GM19035 (cell line): ENCODE measurements around the gene PCMT1.
"Not testable (repeated sequence)": the region's sequence is repeated elsewhere in the genome, so short reads cannot be mapped to it uniquely, and the experiment has no call there.

Experiments
- ATAC-seq: cut with Tn5 transposase; IDR thresholded peaks from one replicate; pipeline ENCODE4 v1.9.1; 2021; ENCODE audit not compliant: unreplicated experiment

The PCMT1 gene

GRCh38 chr6:149813351-149813750 is 63.8 kb downstream of the PCMT1 start:
- no peak for ATAC-seq

DNA sequence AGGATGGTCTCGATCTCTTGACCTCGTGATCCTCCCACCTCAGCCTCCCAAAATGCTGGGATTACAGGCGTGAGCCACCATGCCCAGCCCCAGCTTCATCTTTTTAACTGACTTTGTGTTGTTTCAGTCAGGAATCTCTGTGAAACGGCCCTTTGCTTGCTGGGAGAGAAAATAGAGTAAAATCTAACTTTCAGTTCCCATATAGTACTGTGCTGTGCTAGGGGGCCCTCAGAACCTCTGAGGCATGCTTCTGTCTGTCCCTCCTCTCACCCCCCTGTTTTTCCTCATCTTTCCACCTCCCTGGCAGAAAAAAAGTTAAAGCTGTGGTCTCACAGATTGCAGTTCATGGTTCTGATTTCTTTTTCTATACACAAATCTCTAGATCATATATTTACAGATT is 66.2 kb downstream of the PCMT1 start:
- ATAC-seq: no peak

DNA sequence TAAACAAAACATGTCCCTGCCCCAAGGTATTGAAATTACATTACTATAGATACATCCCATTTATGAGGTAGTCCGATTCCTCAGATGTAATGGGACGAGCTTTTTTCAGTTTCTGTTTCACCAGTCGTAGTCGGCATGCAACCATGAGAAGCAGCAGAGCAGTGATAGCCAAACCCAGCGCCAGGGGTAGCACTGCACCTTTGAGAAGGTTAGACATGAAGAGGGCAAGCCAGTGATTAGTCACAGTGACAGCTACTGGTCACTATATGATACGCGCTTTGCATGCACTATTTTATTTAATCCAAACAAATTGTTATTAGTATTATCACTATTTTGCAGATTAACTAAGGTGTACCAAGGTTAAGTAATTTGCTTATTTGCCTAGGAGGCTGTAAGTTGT is 71.0 kb downstream of the PCMT1 start:
- no peak for ATAC-seq

GRCh38 chr6:149821492-149821891 is 72.0 kb downstream of the PCMT1 start:
- ATAC-seq: no peak

GRCh38 chr6:149823013-149823412 is 73.5 kb downstream of the PCMT1 start:
- no peak for ATAC-seq

- ATAC-seq: no peak
Measured at GRCh38 chr6:149825292-149825691, 75.8 kb downstream of the PCMT1 start.

- no peak for ATAC-seq
Measured at GRCh38 chr6:149830731-149831307, 81.3 kb downstream of the PCMT1 start.

GRCh38 chr6:149831308-149831820 is 81.8 kb downstream of the PCMT1 start:
- ATAC-seq: no peak

- ATAC-seq: no peak
Measured at GRCh38 chr6:149833651-149834050, 84.1 kb downstream of the PCMT1 start.

DNA sequence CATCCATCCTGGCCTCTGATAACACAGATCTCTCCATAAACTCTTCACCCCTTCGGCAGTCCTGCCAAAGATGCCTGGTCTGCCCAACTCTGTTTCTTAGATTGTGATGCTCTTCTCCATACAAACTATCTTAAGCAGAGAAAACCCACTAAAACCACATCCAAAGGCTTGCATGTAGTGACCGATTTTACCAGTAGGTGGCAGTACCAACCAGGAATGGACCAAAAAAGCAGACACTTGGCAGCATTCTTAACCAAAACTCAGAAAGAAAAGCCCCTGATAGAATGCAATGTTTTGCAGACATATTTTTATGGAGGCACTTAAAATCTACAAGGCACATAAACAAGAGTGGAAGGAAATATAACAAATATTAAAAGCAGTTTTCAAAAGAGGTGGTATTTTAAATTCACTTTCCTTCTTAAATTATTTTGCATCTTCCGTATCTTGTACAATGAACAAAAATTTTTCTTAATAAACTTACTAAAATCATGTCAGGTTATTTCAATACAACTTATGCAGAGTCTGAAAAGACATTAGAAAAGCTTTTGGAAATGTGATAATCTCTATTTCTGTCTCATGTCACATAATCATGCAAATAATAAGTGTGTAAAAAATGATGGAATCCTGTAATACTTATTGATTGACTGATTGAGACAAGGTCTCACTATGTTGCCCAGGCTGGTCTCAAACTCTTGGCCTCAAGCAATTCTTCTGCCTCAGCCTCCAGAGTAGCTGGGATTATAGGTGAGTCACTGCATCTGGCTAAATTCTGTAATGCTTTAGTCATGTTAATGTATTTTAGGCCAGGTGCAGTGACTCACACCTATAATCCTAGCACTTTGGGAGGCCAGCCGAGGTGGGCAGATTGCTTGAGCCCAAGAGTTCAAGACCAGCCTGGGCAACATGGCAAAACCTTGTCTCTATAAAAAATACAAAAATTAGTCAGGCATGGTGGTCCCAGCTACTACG is 85.3 kb downstream of the PCMT1 start:
- ATAC-seq: no peak

DNA sequence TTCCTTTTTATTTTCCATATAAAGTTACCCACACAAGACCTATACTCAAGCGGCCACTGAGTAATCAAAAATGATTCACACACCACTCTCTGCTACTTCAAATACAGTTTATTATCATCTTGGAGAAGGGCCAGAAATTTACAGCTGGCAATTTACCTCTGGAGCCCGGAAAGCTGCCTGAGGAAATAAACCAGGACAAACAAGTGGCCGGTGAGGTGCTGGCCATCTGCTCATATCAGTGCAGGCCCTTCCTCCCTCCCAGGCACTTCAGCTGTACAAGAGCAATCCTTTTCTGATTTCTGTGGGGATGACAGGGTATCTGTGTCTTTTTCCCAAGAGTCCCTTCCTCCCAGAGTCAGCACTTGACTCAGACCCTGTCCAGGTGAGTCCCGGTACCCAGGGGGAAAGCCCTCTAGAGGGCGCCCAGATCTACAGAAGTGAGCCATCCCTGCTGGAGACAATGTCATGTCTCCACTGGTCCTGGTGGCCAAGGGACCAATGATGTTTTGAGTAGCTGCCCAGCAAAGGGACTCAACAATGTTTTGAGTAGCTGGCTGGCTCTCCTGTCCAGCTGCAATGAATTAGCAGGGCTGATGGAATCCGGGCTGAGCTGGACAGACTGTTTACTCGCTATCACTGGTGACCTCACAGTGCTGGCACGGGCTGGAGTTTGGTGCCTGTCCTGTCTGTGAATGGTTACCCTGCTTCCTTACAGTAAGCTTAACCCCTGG is 91.0 kb downstream of the PCMT1 start:
- ATAC-seq: no peak

DNA sequence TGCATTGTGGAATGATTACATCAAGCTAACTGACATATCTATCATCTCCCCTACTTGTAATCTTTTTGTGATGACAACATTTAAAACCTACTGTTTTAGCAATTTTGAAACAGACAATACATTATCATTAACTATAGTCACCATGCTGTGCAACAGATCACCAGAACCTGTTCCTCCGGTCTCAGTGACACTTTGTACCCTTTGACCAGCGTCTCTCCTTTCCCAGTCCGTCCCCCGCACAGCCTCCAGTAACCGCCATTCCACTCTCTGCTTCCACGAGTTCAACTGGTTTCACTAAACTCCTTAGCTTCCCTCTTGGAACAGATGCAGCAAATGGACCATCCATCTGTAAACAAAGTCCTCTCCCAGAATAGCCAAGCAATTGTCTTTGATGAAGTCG is 92.8 kb downstream of the PCMT1 start:
- no peak for ATAC-seq

DNA sequence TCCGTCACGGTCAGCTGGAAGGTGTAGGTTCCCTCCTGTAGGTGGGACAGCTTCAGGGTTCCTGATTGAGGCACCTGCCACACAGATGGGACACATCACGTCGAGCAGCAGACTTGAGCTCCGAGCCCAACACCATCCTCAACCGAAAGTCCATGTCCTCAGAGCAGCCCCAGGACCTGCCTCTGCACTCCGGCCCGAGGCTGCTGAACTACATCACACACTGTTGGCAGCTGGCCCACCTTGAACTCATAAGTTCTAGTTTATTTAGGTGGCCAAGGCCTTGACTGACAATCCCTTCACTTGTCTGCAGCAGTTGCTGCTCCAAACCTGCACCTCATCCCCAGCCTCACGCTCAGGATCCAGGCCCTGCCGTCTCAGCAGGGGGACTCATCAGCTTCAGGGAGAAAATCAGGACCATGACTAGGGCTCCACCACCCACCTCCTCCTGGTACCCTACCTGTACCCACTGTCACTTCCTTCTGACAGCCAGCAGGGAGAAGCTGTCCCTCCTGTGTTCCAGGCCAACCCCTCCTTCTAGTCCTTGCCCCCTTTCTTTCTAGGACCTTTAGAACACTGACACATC is 93.6 kb downstream of the PCMT1 start:
- no peak for ATAC-seq

- not testable (repeated sequence) for ATAC-seq
Measured at GRCh38 chr6:149844036-149844435, 94.5 kb downstream of the PCMT1 start.

DNA sequence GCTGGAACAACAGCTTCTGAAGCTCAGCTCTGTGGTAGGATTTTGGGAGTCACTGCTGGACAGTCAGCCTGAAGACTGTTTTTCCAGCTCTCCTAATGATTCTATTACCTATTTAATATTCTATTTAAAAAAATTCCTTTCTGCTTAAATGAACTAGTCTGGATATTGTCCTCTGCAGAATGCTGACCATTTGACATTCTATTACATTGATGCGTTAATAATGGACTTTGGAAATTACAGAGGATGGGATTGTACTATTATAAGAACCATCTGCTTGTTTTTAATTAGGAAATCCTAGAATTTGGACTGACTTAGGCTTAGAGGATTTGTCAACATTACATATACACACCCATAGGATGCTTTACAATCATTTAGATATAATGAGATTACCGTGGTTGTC is 94.9 kb downstream of the PCMT1 start:
- no peak for ATAC-seq

GRCh38 chr6:149845549-149845948 is 96.0 kb downstream of the PCMT1 start:
- ATAC-seq: no peak

DNA sequence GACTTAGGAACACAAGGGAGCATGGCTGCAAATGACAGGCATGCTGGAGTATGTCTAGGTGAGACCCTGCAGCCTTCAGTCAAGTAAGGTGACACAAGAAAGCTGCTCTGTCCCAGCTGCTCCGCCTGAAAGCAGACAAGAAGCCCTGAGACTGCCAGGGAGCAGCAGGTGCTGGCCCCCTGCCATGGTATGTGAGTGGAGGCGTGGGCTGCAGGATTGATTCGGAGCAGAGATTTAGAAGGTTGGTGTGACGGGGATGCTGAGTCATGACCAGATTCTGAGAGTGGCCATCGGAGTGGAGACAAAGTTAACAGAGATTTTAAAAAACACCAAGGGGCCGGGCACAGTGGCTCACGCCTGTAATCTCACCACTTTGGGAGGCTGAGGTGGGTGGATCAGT is 96.8 kb downstream of the PCMT1 start:
- no peak for ATAC-seq

DNA sequence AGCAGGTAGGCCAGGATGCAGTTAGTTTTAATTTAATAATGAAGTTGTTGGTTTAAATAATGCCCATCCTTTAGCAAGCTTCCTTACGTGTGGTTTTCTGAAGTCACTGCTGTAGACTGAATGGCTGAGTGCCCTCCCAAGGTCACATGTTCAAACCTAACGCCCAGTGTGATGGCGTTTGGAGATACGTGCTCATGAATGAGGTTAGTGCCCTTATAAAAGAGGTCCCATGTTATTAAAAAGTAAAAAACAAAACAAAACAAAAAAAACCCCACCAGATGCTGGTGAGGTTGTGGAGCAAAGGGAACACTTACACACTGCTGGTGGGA is 98.4 kb downstream of the PCMT1 start:
- ATAC-seq: no peak

DNA sequence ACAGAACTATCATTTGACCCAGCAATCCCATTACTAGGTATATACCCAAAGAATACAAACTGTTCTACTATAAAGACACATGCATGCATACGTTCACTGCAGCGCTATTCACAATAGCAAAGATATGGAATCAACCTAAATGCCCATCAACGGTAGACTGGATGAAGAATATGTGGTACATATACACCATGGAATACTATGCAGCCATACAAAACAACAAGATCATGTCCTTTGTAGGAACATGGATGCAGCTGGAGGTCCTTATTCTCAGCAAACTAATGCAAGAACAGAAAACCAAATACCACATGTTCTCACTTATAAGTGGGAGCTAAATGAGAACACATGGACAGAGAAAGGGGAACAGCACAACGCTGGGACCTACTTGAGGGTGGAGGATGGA is 98.8 kb downstream of the PCMT1 start:
- ATAC-seq: not testable (repeated sequence)

DNA sequence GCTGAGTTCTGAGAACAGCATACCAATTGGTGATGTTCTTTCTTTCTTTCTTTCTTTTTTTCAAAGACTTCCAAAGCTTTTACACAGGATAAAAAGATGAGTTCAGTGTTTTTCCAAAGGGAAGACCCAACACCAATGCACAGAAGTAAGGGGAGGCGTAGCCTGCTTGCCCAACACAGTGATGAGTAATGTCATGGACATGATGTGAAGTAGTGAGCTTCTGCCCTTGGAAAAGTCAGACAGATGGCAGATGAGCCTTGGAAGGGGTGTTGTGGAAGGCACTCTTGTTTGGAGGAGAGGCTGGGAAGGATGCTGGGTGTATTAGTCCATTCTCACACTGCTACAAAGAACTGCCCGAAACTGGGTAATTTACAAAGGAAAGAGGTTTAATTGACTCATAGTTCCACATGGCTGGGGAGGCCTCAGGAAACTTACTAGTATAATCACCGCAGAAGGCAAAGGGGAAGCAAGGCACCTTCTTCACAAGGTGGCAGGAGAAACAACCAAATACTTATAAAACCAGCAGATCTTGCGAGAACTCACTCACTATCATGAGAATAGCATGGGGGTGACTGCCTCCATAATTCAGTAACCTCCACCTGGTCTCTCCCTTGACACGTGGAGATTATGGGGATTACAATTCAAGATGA is 102.0 kb downstream of the PCMT1 start:
- ATAC-seq: no peak

DNA sequence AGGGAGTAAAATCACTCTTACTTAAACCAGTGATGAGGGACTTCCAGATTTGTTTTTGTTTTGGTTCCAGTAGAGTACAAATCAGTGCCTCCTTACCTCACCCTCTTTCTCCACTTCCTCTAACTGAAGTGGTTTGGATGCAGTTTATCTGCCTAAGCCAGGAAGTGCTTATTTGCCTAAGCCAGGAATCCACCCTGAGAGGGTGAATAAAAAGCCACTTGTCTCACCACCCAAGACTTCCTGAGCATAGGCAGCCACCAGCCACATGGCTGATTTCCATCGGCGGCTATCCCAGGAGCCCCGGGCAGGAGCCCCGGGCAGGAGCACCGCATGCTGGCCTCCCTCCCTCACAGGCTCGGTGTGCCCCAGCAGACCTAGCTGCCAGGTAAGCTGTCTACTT is 102.6 kb downstream of the PCMT1 start:
- no peak for ATAC-seq
